GM21390 (cell line): ENCODE measurements around the gene TSSK6.

ENCODE experiments used
- ATAC-seq: cut with Tn5 transposase; IDR thresholded peaks from one replicate; pipeline ENCODE4 v1.9.1; 2021; ENCODE audit not compliant: unreplicated experiment

Gene TSSK6

GRCh38 chr19:19514881-19515641 is at the start of gene TSSK6:
Gene TSSK6 (minus strand): TSS chr19:19515548. CDS start chr19:19515427, 121 bp downstream.
- ATAC-seq = no peak

DNA sequence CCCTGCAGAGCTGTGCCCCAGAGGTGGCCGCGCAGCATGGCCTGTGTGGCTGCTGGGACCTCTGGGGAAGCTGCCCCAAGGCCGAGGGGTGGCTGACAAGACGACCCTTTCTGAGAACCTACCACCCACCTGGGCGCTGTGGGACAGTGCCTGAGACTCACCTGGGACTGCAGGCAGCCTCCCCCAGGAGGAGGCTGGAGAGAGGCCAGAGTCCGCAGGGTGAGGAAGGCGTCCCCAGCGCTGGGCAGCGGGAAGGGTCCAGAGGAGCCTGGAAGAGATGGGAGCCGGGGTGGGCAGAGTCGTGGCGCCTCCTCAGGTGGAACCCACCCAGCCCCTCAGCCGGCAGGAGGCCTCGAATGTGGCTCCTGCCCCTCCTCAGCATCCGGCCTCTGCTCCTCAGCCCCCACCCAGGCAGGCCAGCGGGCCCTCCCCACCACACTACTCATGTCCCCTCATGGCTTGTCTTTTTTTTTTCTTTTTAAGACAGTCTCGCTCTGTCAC is 48.0 kb upstream of the TSSK6 start:
- ATAC-seq = no peak

DNA sequence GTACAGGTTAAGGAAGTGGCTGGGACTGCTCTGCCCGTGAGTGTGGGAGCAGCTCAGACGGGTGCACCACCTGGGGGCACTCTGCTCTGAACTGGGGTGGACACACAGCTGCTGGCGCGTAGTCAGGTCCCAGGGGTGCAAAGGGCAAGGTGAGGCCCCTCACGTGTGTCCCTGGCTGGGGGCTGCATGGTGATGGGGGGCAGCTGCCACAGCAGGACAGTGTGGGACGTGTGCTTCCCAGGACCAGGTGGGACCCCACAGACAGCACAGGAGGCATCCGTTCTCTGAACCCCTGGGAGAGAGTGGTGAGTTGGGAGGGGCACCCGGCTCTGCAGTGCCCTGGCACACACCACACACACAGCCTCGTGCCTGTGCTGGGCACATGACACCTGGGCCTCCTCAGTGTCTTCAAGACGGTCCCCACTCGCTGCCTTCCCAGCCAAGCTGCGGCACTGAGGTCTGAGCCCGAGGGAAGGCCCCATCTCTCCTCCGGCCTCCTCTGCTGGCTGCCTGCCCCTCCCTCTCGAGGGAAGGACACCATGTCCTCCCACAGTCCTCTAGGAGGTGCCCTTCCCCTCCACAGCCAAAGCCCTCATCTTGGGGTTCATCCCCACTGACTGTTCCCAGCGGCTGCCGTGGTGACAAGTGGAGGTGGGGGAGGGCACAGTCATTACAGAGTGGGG is 47.5 kb upstream of the TSSK6 start:
- no peak for ATAC-seq

- ATAC-seq = no peak
Measured at GRCh38 chr19:19561946-19562664, 46.8 kb upstream of the TSSK6 start.

GRCh38 chr19:19559931-19560330 is 44.6 kb upstream of the TSSK6 start:
- ATAC-seq = no peak

DNA sequence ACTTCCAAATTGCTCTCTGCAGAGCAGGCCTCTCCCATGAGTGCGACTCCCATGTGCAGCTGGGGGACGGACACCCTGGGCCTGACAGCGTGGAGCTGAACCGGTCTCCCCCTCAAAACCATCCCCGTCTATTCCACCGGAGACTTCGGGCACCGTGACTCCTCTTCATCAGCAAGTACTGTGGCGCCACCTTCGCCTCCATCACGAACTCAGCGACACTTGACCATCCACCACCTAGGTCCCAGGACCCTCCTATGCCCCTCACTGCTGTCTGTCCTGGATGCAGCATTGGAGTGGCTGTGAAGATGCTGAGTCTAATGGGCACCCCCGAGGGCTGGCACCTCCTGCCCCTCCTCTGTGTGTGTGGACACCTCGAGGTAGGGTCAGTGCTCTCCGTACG is 43.3 kb upstream of the TSSK6 start:
- no peak for ATAC-seq

GRCh38 chr19:19558055-19558454 is 42.7 kb upstream of the TSSK6 start:
- no peak for ATAC-seq

DNA sequence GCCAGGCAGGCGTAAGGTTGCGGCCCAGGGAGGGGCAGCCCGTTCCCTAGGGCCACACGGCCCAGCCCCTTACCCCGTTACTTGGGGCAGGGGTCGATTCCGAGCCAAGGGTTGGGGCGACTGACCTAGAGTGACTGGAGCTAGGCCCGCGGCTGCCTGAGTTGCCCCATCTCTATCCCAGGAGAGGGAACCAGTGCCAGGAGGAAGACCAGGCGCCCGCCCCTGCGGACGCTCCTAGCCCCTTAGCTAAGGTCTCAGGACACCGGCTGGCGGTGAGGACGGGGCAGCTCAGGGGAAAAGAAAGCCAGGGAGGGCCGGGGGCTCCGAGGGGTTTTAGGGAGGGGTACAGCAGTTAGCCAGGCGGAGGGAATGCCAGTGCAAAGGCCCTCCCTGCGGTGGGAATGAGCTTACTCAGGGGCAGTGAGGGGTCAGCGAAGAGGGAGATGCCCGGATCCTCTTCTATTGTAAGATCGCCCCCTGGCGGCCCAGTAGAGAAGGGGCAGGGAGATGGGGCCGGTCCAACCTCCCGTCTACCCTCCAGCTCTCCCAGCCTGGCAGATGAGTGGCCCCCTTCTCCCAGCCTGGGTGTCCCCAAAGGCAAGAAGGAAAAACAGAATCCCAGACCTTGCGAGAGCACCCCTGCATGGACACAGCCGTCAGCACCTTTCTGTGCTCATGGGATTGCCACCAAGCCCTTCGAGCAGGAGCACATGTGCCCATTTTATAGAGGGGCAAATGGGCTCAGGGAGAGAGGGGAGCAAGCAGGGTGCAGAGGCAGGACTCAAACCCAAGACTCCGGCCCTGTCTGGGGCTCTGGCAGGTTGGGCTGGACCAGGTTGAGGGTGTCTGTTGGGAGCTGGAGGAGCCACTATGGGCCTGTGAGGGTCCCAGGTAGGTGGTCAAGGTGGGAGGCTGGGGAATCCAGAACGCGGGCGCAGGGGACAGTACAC is 39.0 kb upstream of the TSSK6 start:
- ATAC-seq = no peak

GRCh38 chr19:19553670-19554069 is 38.3 kb upstream of the TSSK6 start:
- no peak for ATAC-seq

GRCh38 chr19:19552798-19553197 is 37.5 kb upstream of the TSSK6 start:
- ATAC-seq = no peak

GRCh38 chr19:19551853-19552192 is 36.5 kb upstream of the TSSK6 start:
- no peak for ATAC-seq

DNA sequence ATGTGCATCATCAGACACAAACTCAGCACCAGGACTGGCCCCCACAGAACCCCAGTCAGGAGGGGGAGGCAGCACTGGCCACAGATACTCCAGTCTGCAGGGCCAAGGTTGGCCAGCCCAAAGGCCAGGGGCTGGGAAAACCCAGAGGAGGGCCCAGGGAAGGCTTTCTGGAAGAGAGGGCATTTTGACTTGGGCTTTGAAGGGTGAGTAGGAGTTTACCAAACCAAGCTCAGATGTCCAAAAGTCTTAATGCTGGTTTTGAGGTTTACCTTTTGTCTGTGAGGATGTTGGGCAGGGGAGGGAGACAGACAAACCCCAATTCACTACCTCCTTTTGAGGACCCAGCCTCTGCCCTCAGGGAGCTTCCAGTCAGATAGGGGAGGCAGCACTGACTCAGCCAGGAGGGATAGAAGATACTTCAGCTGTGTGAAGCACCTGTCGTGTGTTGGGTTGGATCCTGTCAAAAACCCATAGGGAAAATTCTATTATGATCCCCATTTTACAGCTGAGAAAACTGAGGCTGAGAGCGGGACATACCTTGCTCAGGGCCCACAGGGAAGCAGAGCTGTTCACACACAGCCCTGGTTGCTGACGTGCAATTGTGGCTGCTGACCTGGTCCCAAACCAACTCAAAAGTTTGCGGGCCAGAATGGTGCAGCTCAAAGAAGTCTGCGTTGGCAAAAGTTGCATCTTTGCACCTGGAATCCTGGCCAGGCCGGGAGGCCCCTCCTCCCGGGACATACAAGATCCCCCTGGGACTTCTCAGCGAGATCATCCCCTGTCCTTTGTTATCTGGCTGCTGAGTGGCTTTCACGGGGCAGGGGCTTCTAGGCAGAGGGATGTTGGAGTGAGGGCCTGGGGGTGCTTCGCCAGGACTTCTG is 35.9 kb upstream of the TSSK6 start:
- ATAC-seq = no peak

DNA sequence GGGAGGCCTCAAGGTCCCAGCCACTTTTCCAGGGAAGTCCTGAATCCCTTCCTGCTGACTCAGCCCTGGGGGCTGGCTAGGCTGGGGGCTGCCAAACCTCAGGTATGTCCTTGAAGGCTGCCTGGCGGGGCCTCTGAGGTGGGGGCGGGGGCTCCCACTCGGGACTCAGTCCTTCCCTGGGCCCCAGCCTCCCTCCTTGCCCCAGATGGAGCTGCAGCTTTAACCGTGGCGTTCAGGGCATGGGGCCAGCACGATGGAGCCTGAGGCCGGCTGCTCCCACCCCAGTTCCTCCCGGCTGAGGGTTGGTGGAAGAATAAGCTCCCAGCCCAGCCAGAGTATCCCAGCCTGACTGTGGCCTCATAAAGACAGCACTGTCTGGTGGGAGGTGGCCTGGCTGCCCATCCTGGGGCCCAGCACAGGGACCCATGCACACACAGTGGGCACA is 35.2 kb upstream of the TSSK6 start:
- no peak for ATAC-seq

DNA sequence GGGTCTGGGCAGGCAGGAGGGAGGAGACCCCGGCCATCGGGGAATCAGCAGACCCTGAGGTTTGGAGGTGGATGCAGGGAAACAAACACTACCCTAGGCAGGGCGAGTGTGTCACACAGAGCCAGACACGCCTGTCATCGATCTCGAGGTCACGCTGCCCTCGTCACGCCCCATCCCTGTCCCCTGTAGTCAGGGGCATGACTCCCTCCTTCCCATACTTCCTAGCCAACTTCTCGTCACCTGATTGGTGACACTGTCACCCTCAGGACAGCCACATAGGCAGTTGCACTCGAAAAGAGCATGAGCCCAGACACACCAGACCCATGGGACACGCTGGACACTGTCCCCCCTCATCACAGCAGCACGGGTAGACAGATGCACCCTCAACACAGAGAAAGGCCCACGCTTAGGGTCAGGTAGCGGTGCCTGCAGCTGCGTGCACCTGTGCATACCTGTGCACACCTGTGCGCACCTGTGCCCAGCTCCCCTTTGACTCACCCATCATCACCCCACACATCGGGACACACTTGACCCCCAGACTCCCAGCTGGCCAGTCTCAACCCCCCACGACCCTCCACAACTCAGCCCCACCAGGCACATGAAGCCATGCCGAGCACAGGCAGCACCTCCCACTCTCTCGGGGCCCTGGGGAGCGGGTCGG is 34.6 kb upstream of the TSSK6 start:
- no peak for ATAC-seq

GRCh38 chr19:19548915-19549759 is 33.8 kb upstream of the TSSK6 start:
- ATAC-seq = no peak

DNA sequence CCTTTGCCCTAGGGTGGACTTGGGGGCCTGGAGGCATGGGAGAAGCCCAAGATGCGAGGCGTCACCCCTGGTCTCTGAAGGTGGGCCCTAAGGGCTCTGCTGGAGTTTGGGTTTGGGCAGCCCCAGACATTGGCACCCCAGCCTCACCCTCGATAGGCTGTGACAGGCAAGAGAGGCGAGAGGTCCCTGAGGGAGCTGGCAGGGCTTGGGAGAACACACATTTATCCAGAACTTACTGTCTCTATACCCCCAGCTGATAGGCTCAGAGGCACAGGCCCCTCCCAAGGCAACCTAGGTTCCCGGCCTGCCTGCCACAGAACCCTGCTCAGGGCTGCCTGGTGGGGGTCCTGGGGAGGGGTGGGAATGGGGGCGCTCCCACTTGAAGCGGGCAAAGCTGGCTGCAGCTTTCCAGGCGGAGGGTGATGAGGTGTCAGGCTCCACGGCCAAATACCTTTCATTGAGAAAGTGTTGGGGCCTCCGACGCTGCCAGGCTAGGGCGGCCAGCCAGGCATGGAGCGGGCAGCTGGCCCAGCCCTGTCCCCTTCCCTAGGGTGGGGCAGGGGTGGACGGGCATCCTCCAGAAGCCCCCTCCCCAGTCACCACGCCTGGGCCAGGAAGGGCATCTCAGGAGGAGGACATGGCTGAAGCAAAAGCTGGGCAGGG is 32.5 kb upstream of the TSSK6 start:
- no peak for ATAC-seq

DNA sequence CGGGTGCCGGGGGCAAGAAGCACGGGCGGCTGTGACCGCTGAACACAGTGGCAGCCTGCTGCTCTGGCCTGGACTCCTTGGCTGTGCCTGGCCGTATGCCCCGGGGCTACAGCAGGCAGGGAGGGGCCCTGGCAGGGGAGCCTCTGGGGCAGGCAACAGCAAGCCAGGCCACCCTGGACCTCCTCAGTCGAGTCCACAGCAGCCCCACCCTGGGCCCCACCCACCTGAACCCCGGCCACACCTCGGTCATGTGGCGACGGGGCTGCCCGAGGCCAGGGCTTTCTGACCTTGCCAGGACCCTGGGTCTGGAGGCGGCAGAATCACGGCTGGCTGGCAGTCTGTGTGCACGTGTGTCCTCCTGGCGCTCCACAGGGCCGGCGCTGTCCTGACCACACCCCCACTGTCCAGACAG is 31.4 kb upstream of the TSSK6 start:
- ATAC-seq = no peak

DNA sequence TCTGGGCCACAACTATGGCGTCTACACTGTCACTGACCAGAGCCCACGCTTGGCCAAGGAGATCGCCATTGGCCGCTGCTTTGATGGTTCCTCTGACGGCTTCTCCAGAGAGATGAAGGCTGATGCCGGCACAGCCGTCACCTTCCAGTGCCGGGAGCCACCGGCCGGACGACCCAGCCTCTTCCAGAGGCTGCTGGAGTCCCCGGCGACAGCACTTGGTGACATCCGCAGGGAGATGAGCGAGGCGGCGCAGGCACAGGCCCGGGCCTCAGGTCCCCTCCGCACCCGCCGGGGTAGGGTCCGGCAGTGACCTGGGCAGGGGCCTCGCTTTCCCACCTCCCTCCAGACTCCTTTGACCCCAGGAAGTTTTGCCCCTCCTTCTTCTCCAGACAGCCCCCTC is 30.4 kb upstream of the TSSK6 start:
- ATAC-seq = no peak
